K562 (cell line): ENCODE measurements around the gene GRIK1. TPM values are rescaled to one million over a fixed set of nuclear protein-coding genes. Genes with fewer than 3 reads are reported as not detected.

Source experiments
- JUND ChIP-seq, 2 experiments: IDR thresholded peaks; 2 replicates in 1 of 2; 3 replicates in 1 of 2; pipeline ENCODE4 v1.6.1; 2011; ENCODE audit warnings: borderline replicate concordance in 2 of 2, low read depth in 2 of 2, low read length in 2 of 2, improper control_type of control experiment in 1 of 2, missing biosample characterization in 1 of 2, missing genetic modification characterization in 1 of 2, missing genetic modification reagents in 1 of 2
- MEF2A ChIP-seq: IDR thresholded peaks from 2 replicates; pipeline ENCODE4 v1.6.1; 2011; ENCODE audit warnings: low read depth, mild to moderate bottlenecking, low read length, moderate library complexity; ENCODE audit not compliant: control insufficient read depth
- MYBL2 ChIP-seq, 2 experiments: fragments of 450-650 bp in 1 of 2; sonication (generic) in 1 of 2; formaldehyde crosslinking in 1 of 2; IDR thresholded peaks; 2 replicates each; pipeline versions ENCODE4 v1.6.1 to v1.8.1; 2017 to 2022; ENCODE audit warnings: borderline replicate concordance in 1 of 2, inconsistent platforms in 1 of 2, low read depth in 1 of 2, mild to moderate bottlenecking in 1 of 2, missing genetic modification reagents in 1 of 2, moderate library complexity in 1 of 2
- ZNF436 ChIP-seq: fragments of 250-450, 450-650 bp; sonication (Bioruptor Pico); formaldehyde crosslinking; IDR thresholded peaks from 2 replicates; pipeline ENCODE4 v1.7.0; 2020; ENCODE audit warnings: mild to moderate bottlenecking
- polyA plus RNA-seq, 8 experiments: library from polyadenylated mRNA; depleted of rRNA in 4 of 8; stranded (reverse) in 5 of 8; unstranded in 3 of 8; fragments of >200 nt; fragmentation: Nextera tagmentation in 2 of 8; fragmentation: Illumina TruSeq in 1 of 8; extraction: Ambion mirVana in 2 of 8; extraction: Trizol in 1 of 8; gene quantifications; 2 replicates each; pipeline versions ENCODE4 v1.2.1 to v1.2.3, GENCODE V29; 2011 to 2014; ENCODE audit warnings: inconsistent platforms in 1 of 8, missing spikeins in 1 of 8
- total RNA-seq, 7 experiments: library from RNA; depleted of rRNA in 6 of 7; stranded (reverse); fragments of >200 nt in 6 of 7; fragmentation: Illumina TruSeq in 2 of 7; extraction: Trizol in 2 of 7; gene quantifications; 2 replicates each; pipeline versions ENCODE4 v1.2.1 to v1.2.3, GENCODE V29; 2011 to 2021; ENCODE audit warnings: low replicate concordance in 1 of 7
- TF ChIP-seq, protein P1 (sequence below): fragments of 450-650 bp; IDR thresholded peaks from 2 replicates; pipeline ENCODE4 v1.6.1; 2016; ENCODE audit warnings: mild to moderate bottlenecking, moderate library complexity
- TF ChIP-seq, protein P2 (sequence below): IDR thresholded peaks from 2 replicates; pipeline ENCODE4 v1.6.1; 2016; ENCODE audit warnings: missing genetic modification characterization, missing compliant biosample characterization
- TF ChIP-seq, protein P3 (sequence below), 2 experiments: fragments of 450-650 bp; IDR thresholded peaks; 2 replicates each; pipeline ENCODE4 v1.6.1; 2018; ENCODE audit warnings: mild to moderate bottlenecking in 2 of 2, low read depth in 1 of 2; ENCODE audit not compliant: partially characterized antibody in 2 of 2

GRIK1 gene
- total and polyA plus RNA-seq, 9 of the 15 experiments (the other 6 are each of a cell fraction or from before 2014, with no cell fraction given), result 0.17 to 2.8 (median 0.53) TPM

DNA sequence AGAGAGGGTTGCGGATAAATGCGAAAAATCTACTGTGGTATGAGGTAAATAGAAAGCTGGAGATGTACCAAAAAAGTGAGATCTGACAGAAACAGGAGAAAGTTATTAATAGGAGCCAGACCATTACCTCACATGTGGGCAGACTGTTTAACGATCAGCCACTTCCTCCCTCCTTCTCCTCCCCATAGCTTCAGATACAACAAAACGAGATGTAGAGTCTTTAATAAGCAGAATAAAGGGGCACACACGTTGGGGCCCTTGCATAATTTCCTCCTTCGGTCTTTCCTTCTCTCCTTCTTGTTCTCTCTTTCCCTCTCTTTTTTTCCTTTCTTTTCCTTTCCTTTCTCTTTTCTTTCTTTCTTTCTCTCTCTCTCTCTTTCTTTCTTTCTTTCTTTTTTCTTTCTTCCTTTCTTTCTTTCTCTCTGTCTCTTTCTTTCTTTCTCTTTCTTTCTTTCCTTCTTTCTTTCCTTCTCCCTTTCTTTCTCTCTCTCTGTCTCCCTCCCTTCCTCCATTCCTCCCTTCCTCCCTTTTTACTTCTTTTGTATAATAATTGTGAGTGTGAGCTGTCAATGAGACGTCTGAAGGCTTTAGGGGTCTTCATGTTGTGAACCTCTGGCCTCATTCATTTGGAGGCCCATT, 242.1 kb downstream of the GRIK1 start (continued):
- TF ChIP-seq, protein P1, sequence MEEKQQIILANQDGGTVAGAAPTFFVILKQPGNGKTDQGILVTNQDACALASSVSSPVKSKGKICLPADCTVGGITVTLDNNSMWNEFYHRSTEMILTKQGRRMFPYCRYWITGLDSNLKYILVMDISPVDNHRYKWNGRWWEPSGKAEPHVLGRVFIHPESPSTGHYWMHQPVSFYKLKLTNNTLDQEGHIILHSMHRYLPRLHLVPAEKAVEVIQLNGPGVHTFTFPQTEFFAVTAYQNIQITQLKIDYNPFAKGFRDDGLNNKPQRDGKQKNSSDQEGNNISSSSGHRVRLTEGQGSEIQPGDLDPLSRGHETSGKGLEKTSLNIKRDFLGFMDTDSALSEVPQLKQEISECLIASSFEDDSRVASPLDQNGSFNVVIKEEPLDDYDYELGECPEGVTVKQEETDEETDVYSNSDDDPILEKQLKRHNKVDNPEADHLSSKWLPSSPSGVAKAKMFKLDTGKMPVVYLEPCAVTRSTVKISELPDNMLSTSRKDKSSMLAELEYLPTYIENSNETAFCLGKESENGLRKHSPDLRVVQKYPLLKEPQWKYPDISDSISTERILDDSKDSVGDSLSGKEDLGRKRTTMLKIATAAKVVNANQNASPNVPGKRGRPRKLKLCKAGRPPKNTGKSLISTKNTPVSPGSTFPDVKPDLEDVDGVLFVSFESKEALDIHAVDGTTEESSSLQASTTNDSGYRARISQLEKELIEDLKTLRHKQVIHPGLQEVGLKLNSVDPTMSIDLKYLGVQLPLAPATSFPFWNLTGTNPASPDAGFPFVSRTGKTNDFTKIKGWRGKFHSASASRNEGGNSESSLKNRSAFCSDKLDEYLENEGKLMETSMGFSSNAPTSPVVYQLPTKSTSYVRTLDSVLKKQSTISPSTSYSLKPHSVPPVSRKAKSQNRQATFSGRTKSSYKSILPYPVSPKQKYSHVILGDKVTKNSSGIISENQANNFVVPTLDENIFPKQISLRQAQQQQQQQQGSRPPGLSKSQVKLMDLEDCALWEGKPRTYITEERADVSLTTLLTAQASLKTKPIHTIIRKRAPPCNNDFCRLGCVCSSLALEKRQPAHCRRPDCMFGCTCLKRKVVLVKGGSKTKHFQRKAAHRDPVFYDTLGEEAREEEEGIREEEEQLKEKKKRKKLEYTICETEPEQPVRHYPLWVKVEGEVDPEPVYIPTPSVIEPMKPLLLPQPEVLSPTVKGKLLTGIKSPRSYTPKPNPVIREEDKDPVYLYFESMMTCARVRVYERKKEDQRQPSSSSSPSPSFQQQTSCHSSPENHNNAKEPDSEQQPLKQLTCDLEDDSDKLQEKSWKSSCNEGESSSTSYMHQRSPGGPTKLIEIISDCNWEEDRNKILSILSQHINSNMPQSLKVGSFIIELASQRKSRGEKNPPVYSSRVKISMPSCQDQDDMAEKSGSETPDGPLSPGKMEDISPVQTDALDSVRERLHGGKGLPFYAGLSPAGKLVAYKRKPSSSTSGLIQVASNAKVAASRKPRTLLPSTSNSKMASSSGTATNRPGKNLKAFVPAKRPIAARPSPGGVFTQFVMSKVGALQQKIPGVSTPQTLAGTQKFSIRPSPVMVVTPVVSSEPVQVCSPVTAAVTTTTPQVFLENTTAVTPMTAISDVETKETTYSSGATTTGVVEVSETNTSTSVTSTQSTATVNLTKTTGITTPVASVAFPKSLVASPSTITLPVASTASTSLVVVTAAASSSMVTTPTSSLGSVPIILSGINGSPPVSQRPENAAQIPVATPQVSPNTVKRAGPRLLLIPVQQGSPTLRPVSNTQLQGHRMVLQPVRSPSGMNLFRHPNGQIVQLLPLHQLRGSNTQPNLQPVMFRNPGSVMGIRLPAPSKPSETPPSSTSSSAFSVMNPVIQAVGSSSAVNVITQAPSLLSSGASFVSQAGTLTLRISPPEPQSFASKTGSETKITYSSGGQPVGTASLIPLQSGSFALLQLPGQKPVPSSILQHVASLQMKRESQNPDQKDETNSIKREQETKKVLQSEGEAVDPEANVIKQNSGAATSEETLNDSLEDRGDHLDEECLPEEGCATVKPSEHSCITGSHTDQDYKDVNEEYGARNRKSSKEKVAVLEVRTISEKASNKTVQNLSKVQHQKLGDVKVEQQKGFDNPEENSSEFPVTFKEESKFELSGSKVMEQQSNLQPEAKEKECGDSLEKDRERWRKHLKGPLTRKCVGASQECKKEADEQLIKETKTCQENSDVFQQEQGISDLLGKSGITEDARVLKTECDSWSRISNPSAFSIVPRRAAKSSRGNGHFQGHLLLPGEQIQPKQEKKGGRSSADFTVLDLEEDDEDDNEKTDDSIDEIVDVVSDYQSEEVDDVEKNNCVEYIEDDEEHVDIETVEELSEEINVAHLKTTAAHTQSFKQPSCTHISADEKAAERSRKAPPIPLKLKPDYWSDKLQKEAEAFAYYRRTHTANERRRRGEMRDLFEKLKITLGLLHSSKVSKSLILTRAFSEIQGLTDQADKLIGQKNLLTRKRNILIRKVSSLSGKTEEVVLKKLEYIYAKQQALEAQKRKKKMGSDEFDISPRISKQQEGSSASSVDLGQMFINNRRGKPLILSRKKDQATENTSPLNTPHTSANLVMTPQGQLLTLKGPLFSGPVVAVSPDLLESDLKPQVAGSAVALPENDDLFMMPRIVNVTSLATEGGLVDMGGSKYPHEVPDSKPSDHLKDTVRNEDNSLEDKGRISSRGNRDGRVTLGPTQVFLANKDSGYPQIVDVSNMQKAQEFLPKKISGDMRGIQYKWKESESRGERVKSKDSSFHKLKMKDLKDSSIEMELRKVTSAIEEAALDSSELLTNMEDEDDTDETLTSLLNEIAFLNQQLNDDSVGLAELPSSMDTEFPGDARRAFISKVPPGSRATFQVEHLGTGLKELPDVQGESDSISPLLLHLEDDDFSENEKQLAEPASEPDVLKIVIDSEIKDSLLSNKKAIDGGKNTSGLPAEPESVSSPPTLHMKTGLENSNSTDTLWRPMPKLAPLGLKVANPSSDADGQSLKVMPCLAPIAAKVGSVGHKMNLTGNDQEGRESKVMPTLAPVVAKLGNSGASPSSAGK, result peak; percentile 23; the same call in 1 of the 2 replicates
- TF ChIP-seq MYBL2 (IDR thresholded peaks at IDR 0.05; ENCODE audit: low read depth) (peak; percentile 27; the same call in 1 of the 2 replicates), MYBL2 (CRISPR knock-in tag; IDR thresholded peaks at IDR 0.05; ENCODE audit: borderline replicate concordance) (no peak), ZNF436 (no peak), MEF2A (peak; percentile 63; the same call in 1 of the 2 replicates), JUND (IDR thresholded peaks at IDR 0.05; ENCODE audit: borderline replicate concordance, low read depth, low read length) (0 out of 2 replicates have a peak, but pooled peaks have one; percentile 7), JUND (tag; IDR thresholded peaks at IDR 0.05; ENCODE audit: borderline replicate concordance, low read depth, low read length) (no peak)
- TF ChIP-seq, protein P2, sequence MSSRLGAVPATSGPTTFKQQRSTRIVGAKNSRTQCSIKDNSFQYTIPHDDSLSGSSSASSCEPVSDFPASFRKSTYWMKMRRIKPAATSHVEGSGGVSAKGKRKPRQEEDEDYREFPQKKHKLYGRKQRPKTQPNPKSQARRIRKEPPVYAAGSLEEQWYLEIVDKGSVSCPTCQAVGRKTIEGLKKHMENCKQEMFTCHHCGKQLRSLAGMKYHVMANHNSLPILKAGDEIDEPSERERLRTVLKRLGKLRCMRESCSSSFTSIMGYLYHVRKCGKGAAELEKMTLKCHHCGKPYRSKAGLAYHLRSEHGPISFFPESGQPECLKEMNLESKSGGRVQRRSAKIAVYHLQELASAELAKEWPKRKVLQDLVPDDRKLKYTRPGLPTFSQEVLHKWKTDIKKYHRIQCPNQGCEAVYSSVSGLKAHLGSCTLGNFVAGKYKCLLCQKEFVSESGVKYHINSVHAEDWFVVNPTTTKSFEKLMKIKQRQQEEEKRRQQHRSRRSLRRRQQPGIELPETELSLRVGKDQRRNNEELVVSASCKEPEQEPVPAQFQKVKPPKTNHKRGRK (tag), result peak; percentile 98
- TF ChIP-seq, protein P3, sequence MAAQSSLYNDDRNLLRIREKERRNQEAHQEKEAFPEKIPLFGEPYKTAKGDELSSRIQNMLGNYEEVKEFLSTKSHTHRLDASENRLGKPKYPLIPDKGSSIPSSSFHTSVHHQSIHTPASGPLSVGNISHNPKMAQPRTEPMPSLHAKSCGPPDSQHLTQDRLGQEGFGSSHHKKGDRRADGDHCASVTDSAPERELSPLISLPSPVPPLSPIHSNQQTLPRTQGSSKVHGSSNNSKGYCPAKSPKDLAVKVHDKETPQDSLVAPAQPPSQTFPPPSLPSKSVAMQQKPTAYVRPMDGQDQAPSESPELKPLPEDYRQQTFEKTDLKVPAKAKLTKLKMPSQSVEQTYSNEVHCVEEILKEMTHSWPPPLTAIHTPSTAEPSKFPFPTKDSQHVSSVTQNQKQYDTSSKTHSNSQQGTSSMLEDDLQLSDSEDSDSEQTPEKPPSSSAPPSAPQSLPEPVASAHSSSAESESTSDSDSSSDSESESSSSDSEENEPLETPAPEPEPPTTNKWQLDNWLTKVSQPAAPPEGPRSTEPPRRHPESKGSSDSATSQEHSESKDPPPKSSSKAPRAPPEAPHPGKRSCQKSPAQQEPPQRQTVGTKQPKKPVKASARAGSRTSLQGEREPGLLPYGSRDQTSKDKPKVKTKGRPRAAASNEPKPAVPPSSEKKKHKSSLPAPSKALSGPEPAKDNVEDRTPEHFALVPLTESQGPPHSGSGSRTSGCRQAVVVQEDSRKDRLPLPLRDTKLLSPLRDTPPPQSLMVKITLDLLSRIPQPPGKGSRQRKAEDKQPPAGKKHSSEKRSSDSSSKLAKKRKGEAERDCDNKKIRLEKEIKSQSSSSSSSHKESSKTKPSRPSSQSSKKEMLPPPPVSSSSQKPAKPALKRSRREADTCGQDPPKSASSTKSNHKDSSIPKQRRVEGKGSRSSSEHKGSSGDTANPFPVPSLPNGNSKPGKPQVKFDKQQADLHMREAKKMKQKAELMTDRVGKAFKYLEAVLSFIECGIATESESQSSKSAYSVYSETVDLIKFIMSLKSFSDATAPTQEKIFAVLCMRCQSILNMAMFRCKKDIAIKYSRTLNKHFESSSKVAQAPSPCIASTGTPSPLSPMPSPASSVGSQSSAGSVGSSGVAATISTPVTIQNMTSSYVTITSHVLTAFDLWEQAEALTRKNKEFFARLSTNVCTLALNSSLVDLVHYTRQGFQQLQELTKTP (IDR thresholded peaks at IDR 0.05; ENCODE audit: low read depth in 1 of 2, partially characterized antibody in 2 of 2), result peak in 1 of 2 experiments; percentile 46
